Ammon's horn (tissue), 1 donor: ENCODE data around the gene SMC1B.
"Not testable (repeated sequence)": the region's sequence is repeated elsewhere in the genome, so short reads cannot be mapped to it uniquely, and the experiment has no call there.

ENCODE experiments used
- DNase-seq: peaks from one replicate; pipeline ENCODE4 v3.0.0-alpha.2; 2016; ENCODE audit warnings: low spot score

SMC1B gene

DNA sequence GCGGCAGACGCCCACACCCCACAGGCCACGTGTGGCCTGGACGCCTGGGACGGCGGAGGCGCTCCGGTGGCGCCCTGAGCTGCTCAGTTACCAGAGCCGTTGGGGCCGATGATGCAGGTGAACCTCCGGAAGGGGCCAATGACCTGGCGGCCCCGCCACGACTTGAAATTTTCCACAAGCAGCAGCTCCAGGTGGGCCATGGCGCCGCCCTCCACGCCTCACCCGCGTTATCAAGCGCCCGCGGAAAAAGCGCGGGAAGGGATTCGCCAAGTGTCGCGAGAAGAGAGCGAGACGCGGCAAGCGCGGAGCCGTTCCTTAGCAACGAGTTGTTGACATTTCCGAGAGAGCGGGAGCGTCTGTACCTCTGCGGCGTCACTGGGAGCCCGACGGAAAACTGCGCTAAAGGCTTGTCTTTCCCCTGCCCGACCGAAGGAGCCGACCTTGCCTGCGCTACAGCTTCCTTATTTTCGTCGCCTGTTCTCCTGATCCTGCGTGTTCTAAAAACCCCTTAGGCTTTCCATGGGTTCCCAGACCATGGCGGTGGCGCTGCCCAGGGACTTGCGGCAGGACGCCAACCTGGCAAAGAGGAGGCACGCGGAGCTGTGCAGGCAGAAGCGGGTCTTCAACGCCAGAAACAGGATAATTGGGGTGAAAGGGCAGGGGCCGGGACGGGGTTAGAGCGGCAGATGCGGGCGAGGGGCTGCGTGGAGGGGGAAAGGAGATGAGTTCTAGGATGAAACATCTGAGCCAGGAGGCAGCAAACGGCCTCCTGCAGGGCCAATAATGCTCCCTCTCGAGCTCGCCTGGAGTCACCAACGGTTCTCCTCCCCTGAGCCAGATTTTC lies at the start of gene SMC1B, which contains the start of gene RIBC2:
Gene SMC1B (minus strand): TSS at position 232 of the 844 bp plus-strand sequence. CDS start 32 bp downstream, at position 200.
Gene RIBC2 (plus strand): TSS at position 326 of the 844 bp plus-strand sequence. CDS start 194 bp downstream, at position 520.
- peak; percentile 73 for DNase-seq

- DNase-seq = no peak
These were observed 48.7 kb upstream of the SMC1B start for GRCh38 chr22:45462034-45462655.

DNA sequence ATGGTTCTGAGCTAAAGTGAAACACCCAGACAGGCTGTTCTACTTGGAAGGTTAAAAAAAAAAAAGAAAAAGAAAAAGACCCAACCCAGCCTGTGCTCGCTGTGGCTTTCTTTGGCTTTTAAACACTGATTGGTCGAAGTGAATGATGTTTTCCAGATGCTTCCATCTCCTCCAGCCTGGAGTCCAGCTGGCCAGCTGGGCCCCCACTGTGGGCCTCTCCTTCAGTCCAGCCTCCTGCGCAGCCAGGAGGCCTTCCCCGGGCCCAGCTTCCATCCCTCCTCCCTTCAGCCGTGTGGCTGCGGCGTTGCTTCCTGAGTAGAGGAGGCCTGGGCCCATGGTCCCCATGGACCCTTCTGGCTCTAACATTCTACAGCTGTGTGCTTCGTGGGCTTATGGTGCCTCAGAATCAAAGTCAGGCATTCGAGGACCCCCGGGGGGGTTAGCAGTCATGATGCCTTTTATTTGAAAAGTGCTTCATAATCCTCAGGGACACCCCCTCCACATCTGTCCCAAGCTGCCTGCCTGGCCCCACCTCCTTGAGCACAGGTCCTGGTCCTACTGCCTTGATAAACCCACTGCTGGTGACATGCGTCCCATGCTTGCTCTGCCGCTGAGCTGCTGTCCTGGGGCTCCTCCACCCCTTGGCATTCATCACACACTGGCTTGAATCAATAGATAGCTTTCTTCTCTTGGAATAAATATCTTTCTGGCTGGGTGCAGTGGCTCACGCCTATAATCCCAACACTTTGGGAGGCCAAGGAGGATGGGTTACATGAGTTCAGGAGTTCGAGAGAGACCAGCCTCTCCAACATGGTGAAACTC lies 47.1 kb upstream of the SMC1B start:
- DNase-seq = no peak

- no peak for DNase-seq
These were observed 45.8 kb upstream of the SMC1B start for GRCh38 chr22:45459235-45459634.

- no peak for DNase-seq
These were observed 45.1 kb upstream of the SMC1B start for GRCh38 chr22:45458532-45458931.

GRCh38 chr22:45456811-45457210 lies 43.4 kb upstream of the SMC1B start:
- no peak for DNase-seq

DNA sequence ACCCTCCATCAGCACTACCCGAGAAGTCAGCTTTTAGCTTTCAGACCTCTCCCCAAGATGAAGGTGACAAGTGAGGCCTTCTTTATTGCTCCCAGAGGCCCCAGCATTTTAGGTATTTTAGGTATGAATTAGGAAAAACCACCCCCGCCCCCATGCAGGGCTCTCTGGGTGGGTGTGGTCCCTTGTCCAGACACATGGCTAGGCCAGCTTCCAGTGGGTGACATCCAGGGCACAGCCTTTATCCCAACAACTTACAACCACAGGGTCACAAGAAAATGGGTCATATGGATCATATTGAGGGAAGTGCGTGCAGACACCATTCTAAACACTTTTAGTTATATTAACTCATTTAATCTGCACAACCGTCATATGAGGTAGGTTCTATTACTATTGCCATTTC lies 42.2 kb upstream of the SMC1B start:
- no peak for DNase-seq

- DNase-seq = no peak
These were observed 41.8 kb upstream of the SMC1B start for GRCh38 chr22:45455212-45455611.

GRCh38 chr22:45454275-45454674 lies 40.9 kb upstream of the SMC1B start:
- DNase-seq = no peak

- DNase-seq = no peak
These were observed 40.4 kb upstream of the SMC1B start for GRCh38 chr22:45453764-45454163.

DNA sequence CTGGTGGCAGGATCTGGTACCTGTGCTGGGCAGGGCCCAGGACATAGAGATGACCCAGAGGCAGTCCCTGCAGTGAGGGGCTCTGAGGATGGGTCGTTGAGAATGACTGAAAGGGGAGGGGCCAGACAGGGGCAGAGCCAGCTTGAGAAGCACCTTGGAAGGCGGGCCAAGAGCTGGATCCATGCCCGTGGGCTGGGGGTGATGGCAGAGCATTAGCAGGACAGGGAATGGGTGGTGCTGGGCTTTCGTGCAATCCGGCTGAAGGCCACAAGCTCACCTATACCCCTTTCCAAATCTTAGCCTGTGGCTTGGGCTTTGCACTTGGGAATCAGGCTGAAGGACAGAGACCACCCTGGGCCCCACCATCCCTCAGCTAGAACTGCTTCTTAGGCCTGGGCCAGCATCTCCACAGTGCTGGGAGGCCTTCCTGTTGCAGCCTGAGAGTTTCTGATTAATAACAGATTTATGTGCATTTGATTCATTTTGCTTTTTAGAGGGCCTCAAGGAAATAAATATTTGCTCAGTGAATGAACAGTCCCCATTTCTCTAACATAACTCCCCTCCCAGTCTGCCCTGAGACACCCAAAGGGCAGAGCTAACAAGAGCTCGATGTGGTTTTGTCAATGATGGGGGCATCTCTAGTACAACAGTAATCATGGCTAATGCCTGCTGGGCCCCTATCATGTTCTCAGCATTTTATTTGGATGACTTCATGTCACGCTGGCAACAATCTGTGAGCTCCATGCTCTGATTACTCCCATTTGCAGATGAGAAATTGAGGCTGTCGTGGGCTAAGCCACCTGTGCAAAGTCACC lies 39.4 kb upstream of the SMC1B start:
- no peak for DNase-seq

GRCh38 chr22:45451972-45452371 lies 38.6 kb upstream of the SMC1B start:
- DNase-seq = no peak

GRCh38 chr22:45450921-45451651 lies 37.7 kb upstream of the SMC1B start:
- DNase-seq = no peak

GRCh38 chr22:45450101-45450785 lies 36.8 kb upstream of the SMC1B start:
- DNase-seq = no peak

- not testable (repeated sequence) for DNase-seq
These were observed 36.0 kb upstream of the SMC1B start for GRCh38 chr22:45449442-45449841.

DNA sequence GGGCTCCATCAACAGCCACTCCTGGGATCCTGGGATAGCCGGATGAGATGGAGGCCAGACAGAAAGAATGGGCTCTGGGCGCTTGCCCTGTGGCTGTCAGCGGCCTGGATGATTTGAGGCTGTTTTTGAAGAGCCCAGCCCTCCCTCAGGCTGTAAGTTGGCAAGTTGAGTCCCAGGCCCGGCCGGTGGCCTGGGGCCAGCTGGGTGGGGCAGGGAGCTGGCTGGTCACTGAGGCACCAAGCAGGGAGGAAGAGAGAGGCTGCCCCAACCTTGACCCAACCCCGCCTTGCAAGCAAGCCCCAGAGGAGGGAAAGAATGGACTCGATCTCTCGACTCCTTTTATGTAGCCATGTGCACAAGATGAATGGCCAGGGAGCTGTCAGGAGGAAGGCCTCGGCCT lies 35.0 kb upstream of the SMC1B start:
- DNase-seq = no peak

GRCh38 chr22:45447596-45447995 lies 34.2 kb upstream of the SMC1B start:
- DNase-seq = not testable (repeated sequence)

GRCh38 chr22:45446216-45446615 lies 32.8 kb upstream of the SMC1B start:
- no peak for DNase-seq

GRCh38 chr22:45445031-45445710 lies 31.8 kb upstream of the SMC1B start:
- no peak for DNase-seq

GRCh38 chr22:45444168-45444567 lies 30.8 kb upstream of the SMC1B start:
- DNase-seq = no peak
